ENCODE measurements around the gene YIPF6.
"Not testable (repeated sequence)": the region's sequence is repeated elsewhere in the genome, so short reads cannot be mapped to it uniquely, and the experiment has no call there.

The YIPF6 gene

GRCh38 chrX:68503836-68504636, 5.2 kb downstream of the YIPF6 start:
- in situ Hi-C loops (cut with MboI; ENCODE audit: low sequenced_read_pairs), result loop anchor here (25.0 kb wide), 1 partner anchor 208 kb away; no protein-coding TSS in a partner anchor

DNA sequence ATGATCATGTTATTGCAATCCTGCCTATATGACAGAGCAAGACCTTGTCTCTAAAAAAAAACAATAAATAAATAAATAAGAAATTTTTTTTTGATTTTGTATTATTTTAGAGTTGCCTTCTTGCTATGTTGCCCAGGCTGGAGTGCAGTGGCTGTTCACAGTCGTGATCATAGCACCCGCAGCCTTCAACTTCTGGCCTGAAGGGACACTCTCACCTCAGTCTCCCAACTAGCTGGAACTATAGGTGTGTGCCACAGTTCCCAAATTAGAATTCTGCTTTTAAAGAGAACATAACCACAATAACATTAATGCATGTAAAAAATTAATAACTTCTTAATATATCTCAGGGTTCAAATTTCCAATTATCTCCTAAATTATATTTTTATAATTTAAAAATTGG, 7.8 kb downstream of the YIPF6 start:
- in situ Hi-C loops (cut with MboI; ENCODE audit: low sequenced_read_pairs), result loop anchor here (25.0 kb wide), 1 partner anchor 206 kb away; no protein-coding TSS in a partner anchor

DNA sequence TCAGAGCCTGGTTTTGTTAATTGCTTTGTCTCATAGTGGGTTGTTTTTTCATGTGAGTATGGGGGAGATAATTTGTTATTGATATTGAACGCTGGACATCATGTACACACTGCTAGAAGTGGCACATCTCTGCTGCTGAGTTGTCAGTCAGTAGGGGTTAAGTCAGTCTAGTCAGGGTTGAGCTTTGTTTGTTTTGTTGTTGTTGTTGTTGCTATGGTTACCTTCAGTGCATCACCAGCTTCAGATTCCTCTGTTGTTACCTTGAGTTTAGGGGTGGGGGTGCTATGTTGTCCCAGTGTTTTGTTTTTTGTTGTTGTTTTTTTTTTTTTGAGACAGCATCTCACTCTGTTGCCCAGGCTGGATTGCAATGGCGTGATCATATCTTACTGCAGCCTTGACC, 9.9 kb downstream of the YIPF6 start:
- in situ Hi-C loops (cut with MboI; ENCODE audit: low sequenced_read_pairs), result loop anchor here (25.0 kb wide), 1 partner anchor 204 kb away; no protein-coding TSS in a partner anchor

DNA sequence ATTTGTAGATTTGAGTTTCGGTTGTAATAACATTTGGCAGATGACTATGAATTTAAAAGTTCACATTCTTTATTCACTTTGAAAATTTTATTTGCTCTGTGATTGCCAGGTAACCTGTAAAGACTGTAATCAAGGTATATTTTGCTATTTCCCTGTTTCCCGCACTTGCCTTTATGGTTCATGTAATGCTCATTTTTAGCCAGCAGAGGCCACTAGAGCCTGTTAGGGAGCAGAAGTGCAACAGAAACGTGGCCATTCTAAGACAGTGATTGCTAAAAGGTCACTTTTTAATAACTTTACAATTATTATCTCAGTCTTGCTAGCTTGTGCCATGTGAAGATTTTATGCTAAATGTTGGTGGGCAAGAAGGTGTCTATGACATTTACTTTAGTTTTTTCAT, 12.4 kb downstream of the YIPF6 start:
- in situ Hi-C loops (cut with MboI; ENCODE audit: low sequenced_read_pairs), result loop anchor here (25.0 kb wide), 1 partner anchor 201 kb away; no protein-coding TSS in a partner anchor

GRCh38 chrX:68524680-68525079, 25.8 kb downstream of the YIPF6 start:
- in situ Hi-C loops (cut with MboI; ENCODE audit: low sequenced_read_pairs), result loop anchor here (25.0 kb wide), 1 partner anchor 188 kb away; no protein-coding TSS in a partner anchor

GRCh38 chrX:68532831-68533533, 34.1 kb downstream of the YIPF6 start:
- in situ Hi-C loops (cut with MboI; ENCODE audit: low sequenced_read_pairs), result no loop called here

DNA sequence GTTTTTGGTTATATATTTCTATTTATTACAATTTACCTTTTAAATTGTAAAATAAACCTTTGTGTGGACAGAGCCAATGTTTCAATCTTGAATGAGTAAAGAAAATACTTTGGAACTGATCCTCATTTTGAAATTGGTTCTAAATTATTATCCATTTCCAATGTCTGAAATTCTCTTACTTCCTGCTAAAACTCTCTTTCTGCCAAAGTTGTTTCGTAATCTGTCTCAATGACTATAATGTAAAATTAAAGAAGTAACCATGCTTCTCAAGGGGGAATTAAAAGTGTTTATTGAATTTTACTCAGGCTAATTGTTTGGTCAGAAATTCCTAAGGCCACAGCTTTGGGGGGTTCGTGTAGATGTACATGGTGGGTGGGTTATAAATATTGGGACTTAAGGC, 34.8 kb downstream of the YIPF6 start:
- in situ Hi-C loops (cut with MboI; ENCODE audit: low sequenced_read_pairs), result no loop called here

GRCh38 chrX:68534691-68535090, 35.8 kb downstream of the YIPF6 start:
- in situ Hi-C loops (cut with MboI; ENCODE audit: low sequenced_read_pairs), result no loop called here

DNA sequence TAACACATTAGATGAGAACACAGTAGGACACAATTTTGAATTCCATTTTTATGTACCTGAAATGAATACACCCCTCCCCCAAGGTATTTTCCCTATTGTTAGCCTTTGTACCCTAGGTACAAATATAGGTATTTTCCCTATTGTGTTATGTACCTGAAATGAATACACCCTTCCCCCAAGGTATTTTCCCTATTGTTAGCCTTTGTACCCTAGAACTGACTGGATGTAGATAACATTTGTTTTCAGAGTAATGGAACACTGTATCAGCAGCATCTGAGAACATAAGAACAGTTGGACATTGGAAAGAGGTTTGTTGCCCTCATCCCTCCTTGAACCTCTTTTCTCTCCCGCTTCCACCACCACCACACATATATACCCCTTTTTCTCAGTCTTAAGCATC, 37.6 kb downstream of the YIPF6 start:
- in situ Hi-C loops (cut with MboI; ENCODE audit: low sequenced_read_pairs), result no loop called here

- in situ Hi-C loops (cut with MboI; ENCODE audit: low sequenced_read_pairs), result no loop called here
Measured at GRCh38 chrX:68536884-68537283, 38.0 kb downstream of the YIPF6 start.

GRCh38 chrX:68550193-68550592, 51.3 kb downstream of the YIPF6 start:
- in situ Hi-C loops (cut with MboI; ENCODE audit: low sequenced_read_pairs), result no loop called here

DNA sequence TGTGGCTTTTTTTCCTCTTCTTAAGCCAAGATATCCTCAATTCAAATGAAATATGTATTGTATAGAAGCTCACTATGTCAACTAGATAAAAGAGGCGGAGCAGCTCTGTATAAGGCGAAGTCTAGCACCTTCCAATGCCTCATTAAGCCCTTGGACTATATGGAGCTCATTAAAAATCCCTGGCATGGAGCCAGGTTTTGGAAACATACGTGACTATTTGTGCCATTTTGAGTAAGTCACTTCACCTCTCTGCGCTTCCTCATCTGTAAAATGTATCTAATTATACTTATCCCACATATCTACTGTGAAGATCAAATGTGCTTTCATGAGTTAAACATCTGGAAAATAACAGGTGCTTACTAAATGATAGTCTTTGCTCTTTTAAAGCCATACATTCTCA, 57.2 kb downstream of the YIPF6 start:
- in situ Hi-C loops (cut with MboI; ENCODE audit: low sequenced_read_pairs), result no loop called here

DNA sequence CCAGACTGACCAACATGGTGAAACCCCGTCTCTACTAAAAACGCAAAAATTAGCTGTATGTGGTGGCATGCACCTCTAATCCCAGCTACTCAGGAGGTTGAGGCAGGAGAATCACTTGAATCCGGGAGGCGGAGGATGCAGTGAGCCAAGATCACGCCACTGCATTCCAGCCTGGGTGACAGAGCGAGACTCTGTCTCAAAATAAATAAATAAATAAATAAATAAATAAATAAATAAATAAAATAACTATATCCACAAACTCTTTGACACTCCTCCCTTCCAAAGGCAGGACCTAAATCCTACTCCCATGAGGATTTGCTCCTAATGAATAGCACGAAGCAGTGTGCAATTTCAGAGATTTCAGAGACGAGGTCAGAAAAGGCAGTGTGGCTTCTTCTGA, 58.3 kb downstream of the YIPF6 start:
- in situ Hi-C loops (cut with MboI; ENCODE audit: low sequenced_read_pairs), result not testable (repeated sequence)

DNA sequence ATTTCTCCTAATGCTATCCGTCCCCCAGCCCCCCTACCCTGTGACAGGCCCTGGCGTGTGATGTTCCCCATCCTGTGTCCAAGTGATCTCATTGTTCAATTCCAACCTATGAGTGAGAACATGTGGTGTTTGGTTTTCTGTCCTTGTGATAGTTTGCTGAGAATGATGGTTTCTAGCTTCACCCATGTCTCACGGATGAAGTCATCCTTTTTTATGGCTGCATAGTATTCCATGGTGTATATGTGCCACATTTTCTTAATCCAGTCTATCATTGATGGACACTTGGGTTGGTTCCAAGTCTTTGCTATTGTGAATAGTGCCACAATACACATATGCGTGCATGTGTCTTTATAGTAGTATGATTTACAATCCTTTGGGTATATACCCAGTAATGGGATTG, 61.1 kb downstream of the YIPF6 start:
- in situ Hi-C loops (cut with MboI; ENCODE audit: low sequenced_read_pairs), result not testable (repeated sequence)

- in situ Hi-C loops (cut with MboI; ENCODE audit: low sequenced_read_pairs), result no loop called here
Measured at GRCh38 chrX:68568136-68568535, 69.3 kb downstream of the YIPF6 start.

DNA sequence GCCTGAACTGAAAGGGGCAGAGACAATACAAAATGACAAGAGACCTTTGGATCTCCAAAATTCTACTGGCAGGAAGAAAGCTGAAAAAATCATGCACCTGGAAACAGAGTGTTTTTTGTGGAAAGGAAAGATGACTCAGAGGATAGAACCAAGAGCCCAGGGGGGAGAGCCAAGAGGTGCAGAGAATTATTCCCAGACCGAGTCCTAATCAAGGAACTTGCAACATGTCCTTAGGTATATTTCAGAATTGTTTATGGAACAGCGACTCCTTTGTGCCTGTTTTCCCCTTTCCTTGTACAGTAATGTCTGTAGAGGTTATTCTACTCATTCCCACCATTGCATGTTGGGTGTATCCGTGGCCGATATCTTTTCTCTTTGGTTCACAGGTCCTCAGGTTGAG, 71.7 kb downstream of the YIPF6 start:
- in situ Hi-C loops (cut with MboI; ENCODE audit: low sequenced_read_pairs), result no loop called here

- in situ Hi-C loops (cut with MboI; ENCODE audit: low sequenced_read_pairs), result no loop called here
Measured at GRCh38 chrX:68571292-68571609, 72.4 kb downstream of the YIPF6 start.

GRCh38 chrX:68571610-68572311, 72.9 kb downstream of the YIPF6 start:
- in situ Hi-C loops (cut with MboI; ENCODE audit: low sequenced_read_pairs), result no loop called here

- in situ Hi-C loops (cut with MboI; ENCODE audit: low sequenced_read_pairs), result no loop called here
Measured at GRCh38 chrX:68574240-68574639, 75.4 kb downstream of the YIPF6 start.

DNA sequence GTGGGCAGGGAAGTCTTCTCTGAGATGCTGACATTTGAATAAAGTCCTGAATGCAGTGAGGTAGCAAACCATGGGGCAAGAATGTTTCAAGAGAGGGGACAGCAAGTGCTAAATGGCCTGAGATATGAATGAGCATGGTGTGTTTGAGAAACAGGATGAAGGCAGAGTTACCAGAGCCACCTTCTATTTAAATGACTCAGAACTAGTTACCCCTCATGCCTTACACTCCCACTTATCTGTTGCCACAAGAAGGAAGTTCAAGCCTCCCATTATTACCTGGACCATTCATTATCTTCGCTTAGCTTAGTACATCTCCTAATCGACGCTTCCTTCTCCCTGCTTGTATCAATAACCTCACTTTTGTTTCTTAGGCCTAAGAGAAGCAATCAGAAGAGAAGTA, 81.0 kb downstream of the YIPF6 start:
- in situ Hi-C loops (cut with MboI; ENCODE audit: low sequenced_read_pairs), result no loop called here

DNA sequence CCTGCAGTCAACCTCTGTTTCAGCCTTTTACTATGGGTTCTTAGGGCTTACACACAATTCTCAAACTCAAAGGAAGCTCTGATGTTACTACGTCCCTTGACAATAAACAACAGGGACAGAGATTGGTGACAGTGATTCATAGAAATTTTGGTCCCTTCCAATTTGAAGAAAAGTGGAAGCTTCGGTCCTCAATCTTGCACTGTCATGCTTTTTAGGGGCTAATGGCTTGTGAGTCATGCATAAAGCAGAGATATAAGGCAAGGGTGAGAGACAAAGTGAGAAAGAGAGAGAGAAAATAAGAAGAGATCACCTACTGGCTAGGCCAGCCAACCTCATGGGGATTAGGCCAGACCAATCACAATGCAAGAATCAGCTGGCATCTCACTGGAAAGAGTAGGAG, 85.4 kb downstream of the YIPF6 start:
- in situ Hi-C loops (cut with MboI; ENCODE audit: low sequenced_read_pairs), result no loop called here
